NCI-H1436 (cell line): Measurements from ENCODE around the gene ALG10B.
"Not testable (repeated sequence)": the region's sequence is repeated elsewhere in the genome, so short reads cannot be mapped to it uniquely, and the experiment has no call there.

ENCODE experiments used
- DNase-seq: peaks from one replicate; lab custom pipeline; 2025; lab: John Stamatoyannopoulos, UW

The ALG10B gene, protein sequence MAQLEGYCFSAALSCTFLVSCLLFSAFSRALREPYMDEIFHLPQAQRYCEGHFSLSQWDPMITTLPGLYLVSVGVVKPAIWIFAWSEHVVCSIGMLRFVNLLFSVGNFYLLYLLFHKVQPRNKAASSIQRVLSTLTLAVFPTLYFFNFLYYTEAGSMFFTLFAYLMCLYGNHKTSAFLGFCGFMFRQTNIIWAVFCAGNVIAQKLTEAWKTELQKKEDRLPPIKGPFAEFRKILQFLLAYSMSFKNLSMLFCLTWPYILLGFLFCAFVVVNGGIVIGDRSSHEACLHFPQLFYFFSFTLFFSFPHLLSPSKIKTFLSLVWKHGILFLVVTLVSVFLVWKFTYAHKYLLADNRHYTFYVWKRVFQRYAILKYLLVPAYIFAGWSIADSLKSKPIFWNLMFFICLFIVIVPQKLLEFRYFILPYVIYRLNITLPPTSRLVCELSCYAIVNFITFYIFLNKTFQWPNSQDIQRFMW

DNA sequence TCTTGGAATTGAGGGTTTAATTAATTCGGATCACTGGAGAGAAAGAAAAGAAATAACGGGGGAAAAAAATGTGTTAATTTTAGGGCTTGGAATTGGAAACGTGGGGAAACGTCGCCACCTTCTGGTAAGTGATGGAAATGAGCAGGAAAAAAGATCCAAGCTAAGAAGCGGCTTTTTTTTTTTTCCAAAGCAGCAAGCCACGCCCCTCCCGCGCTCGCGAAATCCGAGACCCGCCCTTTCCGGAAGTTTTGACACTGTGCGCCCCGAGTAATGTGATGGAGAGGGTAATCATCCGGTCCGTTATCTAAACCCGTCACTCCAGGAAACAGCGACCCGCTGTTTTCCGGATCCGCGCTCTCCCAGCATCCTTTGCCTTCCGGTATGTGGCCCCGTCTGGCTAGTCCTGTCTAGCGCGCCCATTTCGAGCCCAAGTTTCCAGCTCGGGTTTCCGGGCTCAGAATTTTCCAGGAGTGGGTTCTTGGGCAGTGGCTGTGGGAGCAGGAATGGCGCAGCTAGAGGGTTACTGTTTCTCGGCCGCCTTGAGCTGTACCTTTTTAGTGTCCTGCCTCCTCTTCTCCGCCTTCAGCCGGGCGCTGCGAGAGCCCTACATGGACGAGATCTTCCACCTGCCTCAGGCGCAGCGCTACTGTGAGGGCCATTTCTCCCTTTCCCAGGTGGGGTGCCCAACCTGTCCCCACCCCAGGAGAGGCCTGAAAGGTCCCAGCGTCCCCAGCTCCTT, at the start of gene ALG10B:
Gene ALG10B, plus strand, starts transcription at position 384 of the 739 bp plus-strand sequence. Its CDS starts 120 bp downstream, at position 504.
- DNase-seq: peak; percentile 95

DNA sequence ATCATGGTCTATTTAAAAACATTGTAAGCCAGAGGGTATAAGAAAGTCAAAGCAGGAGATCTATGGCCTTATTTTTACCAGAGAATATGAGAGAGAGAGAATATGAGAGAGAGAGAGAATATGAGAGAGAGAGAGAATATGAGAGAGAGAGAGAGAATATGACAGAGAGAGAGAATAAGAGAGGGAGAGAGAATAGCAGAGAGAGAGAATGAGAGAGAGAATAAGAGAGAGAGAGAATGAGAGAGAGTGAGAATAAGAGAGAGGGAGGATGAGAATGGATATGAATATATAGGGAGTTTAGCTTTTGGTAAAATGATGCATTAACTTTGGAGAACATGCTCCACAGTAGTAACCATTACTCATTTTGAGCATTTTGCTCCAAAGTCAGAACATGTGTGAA, 48.0 kb upstream of the ALG10B start:
- no peak for DNase-seq

DNA sequence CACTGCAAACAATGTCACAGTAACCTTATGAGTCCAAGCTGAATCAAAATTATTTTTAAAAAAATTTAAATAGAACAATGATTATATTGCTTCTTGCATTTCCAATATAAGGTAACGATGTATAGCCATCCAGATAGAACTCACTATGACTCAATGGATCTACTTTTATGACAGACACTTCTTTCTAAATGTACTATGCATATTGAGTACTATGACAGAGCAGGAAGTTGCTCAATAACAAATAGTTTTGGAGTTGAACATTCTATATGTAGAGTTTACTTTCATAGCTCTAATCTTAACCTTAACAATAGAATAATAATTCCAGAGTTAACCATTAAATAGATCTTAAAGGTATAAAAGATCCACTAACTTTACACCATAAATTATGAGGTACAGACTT, 46.7 kb upstream of the ALG10B start:
- no peak for DNase-seq

DNA sequence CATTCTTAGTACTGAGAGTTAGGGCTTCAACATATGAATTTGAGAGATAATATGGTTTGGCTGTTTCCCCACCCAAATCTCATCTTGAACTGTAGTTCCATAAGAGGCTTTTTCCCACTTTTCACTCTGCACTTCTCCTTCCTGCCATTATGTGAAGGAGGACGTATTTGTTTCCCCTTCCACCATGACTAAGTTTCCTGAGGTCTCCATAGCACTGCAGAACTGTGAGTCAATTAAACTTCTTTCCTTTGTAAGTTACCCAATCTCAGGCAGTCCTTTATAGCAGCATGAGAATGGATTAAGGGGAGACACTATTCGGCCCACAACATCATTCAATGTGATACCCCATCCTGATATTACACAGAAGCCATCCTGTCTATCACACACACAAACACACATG, 36.8 kb upstream of the ALG10B start:
- DNase-seq: no peak

DNA sequence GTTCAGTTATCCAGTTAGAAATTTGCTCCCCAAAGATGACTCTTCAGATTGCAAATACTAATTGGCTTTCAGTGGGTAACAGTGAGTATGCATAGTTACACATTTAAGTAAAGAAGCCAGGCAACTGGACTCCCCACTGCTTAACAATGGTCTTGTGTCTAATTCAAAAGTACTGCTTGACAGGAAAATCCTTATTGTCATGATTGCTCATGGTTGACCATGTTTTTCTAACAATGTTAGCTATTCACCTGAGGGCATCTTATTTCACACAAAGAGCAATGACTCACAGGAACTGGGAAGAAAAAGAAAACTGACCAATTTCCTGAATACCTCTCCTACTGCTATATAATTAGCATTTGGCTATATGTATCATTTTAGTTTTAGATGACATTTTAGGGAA, 33.7 kb upstream of the ALG10B start:
- DNase-seq: no peak

DNA sequence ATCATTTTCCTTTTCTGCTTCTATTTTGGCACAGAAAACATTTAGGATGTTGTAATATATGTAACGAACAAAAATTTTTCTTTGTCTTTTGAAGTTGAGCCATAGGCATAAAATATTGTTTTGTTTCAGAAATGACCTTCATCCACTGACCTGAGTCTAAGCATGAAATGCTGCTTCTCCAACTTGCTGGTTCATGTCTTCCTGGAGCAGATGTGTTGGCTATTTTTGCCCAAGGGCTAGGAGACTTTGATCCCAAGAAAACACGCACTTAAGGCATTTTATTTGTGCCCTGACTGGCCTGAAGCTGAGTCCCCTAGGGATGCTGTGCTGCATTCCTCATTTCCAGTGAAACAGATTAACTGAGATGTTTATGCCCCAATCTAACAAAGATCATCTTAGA, 27.2 kb upstream of the ALG10B start:
- no peak for DNase-seq

DNA sequence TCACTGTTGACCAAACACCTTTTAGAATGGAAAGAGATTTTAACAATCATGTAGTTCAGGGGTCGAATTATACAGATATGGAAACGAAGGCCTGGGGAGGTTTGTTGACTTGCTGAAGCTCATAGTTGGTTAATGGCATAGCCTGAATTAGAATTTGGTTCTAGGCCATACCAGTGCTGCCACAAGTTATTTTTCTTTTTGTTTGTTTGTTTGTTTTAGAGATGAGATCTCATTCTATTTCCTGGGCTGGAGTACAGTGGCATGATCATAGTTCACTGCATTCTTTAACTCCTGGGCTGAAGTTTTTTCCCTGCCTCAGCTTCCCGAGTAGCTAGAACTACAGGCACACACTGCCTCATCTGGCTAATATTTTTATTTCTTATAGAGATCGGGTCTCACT, 25.4 kb upstream of the ALG10B start:
- no peak for DNase-seq

DNA sequence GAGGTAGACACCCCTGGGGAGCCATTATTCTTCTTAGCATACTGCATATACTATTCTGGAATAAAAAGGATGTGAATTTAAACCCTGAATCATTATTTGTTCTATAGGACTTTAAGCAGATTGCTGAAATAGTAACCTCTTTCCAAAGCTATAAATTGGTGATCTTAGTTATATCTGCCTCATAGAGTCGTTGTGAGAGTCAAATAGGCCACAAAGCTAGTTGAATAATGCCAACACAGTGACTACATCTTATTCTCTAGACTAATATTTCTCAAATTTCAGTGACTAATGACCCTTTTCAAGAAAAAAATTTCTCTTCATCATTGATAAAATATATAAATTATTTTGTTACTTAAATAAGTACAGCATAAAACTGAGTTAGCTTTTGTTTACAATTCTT, 13.6 kb upstream of the ALG10B start:
- not testable (repeated sequence) for DNase-seq

DNA sequence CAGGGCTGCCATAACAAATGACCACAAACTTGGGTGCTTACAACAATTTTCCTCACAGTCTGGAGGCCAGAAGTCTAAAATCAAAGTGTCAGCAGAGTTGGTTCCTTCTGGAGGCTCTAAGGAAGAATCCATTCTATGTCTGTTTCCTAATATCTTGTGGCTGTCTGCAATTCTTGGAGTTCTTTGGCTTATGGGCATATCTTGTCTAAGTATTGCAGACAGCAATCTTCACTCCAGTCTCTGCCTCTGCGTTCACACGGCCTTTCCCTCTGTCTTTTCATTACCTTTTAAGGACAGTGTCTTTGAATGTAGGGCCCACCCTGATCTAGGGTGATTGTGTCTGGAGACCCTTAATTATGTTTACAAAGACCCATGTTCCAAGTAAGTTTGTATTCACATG, 5.4 kb downstream of the ALG10B start:
- not testable (repeated sequence) for DNase-seq

DNA sequence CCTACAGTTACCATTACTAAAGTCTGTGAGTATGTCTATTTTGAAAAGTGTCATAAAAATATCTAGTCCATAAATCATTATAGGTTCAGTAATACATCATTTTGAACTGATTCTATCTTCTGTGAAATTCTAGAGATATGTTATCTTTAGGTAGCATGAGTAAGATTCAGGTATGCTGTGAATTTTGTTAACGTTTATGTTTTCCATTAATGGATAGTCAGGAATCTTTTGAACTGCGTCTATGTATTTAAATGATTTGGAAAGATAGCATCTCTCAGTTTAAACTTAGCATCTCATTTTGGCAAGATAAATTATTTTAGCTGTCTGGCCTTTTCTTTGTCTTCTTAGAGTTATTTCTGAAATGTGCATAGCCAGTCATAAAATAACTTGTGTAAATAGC, 8.3 kb downstream of the ALG10B start:
- DNase-seq: no peak

DNA sequence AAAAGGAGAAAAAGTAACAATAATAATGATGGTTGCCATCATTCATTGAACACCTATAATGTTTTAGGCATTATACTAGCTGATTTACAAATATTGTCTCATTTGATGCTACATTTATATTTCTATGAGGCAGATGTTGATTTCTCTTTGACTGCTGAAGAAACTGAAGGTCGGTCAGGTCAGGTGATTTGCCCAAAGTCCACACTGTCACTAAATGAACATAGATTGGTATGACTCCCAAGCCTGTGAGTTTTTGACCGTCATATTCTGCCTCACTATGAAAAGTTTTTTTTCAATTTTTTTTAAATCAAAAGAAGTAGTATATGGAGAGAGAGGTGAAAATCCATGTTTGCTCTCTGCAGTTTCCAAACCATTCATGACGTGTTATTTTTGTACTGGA, 10.8 kb downstream of the ALG10B start:
- DNase-seq: no peak

DNA sequence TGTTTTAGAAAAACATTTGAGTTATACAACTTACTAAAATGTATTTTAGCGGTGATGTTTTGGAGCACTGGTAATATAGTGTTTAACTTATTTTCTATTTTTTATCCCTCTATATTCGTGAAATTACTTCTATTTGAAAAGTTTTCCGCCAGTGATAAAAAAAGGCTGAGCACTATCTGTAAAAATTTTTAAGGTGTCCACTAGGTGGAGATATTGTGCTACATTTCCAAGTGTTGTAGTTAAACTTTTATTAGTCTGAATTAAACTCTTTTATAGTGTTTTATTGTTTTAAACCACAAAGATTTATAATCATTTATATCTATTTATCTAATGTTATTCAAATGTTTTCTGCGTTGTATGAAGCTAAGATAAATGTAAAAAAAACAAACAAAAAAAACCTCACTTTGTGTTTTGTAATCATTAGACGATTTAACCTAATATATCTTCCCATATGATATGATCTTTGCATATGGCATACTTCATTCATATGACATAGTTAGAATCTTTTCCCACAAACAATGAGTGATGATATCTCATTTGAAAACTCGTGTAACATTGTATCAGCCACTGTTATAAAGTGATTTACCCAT, 11.8 kb downstream of the ALG10B start:
- no peak for DNase-seq

DNA sequence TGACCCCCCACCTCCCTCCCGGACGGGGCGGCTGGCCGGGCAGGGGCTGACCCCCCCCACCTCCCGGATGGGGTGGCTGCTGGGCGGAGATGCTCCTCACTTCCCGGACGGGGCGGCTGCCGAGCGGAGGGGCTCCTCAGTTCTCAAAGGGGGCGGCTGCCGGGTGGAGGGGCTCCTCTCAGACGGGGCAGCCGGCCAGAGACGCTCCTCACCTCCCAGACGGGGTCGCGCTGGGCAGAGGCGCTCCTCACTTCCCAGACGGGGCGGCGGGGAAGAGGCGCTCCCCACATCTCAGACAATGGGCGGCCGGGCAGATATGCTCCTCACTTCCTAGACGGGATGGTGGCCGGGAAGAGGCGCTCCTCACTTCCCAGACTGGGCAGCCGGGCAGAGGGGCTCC, 13.8 kb downstream of the ALG10B start:
- DNase-seq: not testable (repeated sequence)

DNA sequence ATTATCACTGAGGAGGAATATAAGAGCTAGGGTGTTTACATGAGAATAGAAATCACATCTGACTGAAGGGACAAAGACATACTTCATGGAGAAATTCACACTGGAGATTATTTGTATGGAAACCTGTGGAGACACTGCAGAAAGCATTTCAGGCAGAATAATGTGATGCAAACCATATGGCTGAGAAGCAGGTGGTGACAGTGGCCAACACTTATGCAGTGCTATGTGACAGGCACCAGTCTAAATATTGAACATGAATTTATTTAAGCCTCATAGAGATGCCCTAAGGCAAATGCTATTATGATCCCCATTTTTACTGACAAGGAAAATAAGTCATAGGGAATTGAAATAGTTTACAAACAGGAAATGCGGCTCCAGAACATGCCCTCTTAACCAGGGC, 16.2 kb downstream of the ALG10B start:
- DNase-seq: no peak

DNA sequence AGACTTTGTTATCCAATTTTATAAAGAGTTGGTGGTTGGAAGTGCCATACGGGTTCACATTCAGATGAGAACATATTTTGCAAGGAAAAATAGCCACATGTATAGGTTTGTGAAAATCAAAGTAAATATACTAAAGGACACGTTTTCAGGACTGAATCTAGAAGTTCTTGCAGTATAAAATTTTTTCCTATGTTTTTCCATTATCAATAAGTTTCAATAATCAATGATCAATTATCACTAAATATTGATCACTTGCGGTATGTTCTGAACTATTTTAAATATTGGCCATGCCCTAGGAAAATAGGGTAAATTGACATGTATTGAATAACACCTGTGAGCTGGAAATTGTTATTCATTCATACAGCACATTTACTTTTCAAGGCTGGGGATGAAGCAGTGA, 25.9 kb downstream of the ALG10B start:
- DNase-seq: no peak

DNA sequence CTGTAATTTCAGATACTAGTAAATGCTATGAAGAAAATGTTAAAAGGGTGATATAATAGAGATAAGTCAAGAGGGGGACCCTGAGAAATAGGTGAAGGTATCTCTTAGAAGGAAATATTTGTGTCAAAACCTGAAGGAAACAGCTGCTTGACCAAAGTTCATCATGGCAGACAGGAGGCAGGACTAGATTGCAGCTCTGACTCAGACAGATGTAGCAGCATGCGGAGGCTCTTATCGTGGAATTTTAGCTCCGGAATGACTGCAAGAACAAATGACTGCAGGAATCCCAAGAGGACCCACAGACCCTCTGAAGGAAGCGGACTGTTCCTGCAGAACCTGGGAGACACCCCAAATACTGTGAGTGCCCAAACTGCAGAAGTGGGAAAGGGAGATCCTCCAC, 26.7 kb downstream of the ALG10B start:
- not testable (repeated sequence) for DNase-seq

DNA sequence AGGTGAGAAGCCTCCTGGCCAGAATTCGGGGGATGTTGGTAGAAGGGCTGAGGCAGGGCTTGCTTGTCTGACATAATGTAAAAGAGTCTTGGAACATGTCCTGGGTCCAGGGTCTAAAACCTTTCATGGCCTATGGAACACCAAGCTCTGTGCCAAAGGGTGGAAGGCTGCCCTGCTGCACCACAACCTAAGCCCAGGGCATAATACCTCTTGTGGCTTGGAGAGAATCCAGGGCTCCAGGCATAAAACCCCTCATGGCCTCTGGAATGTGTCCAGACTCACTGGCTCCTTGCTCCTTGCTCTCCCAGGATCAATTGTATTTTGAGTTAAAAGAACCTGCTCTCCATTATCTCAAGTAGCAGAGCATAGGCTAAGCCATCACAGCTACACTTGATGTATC, 27.3 kb downstream of the ALG10B start:
- DNase-seq: not testable (repeated sequence)

DNA sequence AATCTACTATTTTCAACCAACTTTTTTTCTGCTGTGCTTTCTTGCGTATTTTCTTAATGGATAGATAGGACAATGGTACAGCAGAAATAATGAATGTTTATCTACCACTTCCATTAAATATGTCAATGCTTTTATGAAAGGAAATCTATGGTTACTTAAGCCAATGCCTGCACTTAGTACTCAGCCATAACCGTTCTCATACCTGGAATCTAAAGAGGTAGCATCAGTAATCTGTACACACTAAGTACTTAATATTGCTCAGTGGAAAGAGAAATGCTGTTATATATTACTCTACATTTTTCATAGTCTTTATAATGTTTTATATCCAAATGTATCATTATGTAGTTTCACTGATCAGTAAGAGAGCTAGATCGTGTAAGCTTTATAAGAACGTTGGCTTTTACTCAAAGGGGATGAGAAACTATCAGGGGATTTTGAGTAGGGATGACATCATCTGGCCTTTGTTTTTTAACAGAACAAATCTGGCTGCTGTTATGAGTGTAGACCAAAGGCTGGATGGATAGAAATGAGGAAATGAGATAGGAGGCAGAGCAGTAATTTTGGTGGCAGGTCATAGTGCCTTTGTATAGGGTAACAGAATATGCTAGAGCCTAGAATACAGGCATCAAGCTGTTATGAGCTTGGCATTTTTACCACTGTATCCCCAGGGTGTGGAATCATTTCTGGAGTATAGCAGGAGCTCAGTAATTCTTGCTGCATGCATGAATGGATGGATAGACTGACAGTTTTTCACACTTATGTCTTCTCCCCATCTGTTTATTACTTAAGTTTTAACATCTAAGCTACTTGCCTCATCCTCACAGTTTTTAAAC, 34.0 kb downstream of the ALG10B start:
- DNase-seq: no peak

DNA sequence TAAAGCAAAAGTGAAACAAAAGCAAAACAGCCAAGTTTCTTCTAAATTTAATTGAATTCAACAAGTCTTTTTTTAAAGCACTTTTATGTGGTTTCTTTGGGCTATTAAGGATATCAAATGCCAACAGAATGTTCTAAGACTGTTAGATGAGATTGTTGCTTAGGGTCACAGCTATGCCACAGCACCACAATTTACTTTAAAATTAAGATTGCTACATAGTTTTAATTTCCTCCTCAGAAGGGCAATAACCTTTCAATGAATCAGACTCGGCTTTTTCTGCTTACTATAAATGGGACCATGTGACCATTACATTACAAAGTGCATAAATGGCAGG, 34.6 kb downstream of the ALG10B start:
- not testable (repeated sequence) for DNase-seq

DNA sequence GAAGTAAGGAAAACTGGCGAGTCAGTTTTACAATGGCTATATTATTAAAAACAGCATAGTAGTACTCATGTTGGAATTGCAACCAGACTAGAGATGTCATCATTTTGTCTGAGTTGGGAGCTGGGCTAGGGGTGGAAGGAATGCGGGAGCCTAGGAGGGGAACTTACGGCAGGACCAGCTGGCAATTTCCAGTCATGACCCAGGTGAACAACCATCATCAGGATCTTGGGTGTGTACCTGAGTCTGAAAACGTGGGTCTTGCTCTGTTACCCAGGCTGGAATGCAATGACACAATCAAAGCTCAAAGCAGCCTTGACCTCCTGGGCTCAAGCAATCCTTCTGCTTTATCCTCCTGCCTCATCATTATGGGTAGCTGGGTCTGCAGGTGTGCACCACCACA, 50.9 kb downstream of the ALG10B start:
- DNase-seq: no peak

DNA sequence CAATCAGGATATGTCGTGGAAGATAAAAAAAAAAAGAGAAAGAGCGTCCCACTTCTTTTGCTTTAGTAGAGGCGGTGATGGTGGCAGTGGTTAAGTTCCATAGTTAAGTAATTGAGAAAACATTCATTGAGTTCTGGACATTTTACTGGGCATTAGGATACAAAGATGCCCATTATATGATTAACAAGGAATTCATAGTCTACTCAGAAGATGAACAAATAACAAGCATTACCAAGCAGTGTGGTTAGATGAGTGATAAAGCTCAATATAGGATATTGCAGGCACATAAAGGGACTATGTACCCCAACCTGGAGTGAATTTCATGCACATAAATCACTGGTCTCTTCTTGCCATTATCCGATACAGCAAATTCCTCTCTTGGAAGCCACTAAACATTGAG, 53.7 kb downstream of the ALG10B start:
- DNase-seq: no peak

DNA sequence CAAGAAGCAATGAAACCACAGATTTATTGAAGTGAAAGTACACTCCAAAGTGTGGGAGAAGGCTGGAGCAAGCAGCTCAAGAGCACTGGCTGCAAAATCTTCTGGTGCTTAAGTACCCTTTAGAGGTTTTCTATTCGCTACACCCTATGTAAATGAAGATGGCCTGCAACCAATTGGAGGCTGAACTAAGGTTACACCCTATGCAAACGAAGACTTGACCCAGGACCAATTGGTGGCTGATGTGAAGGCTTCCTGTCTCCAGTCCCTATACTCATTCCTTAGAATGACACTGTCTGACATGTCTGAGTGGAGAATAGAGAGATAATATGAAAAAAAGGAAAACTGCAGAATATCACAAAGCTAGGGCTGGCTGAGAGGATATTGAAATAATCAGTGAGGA, 57.2 kb downstream of the ALG10B start:
- no peak for DNase-seq
